ENCODE results near the gene ATG2A.

GRCh38 chr11:64913171-64913727 lies 3.8 kb downstream of the ATG2A start:
- TF ChIP-seq CTCF (IDR thresholded peaks at IDR 0.05) (no peak), REST (IDR thresholded peaks at IDR 0.05; ENCODE audit: insufficient read depth in 1 of 2, low read depth in 2 of 2, low read length in 1 of 2) (no peak), SIN3A (IDR thresholded peaks at IDR 0.05; ENCODE audit: borderline replicate concordance, insufficient read depth, low read depth, low read length) (no peak), POLR2AphosphoS5 (IDR thresholded peaks at IDR 0.05; ENCODE audit: low read depth, low read length) (no peak)

Data from Panc1 (cell line).